C4-2B (cell line): ENCODE measurements around the gene PRSS53.

Experiments
- CTCF ChIP-seq: fragments of 450-650 bp; conservative IDR thresholded peaks from 2 replicates; pipeline ENCODE4 v1.5.1; 2017; ENCODE audit warnings: mild to moderate bottlenecking
- ZFX ChIP-seq: fragments of 450-650 bp; IDR thresholded peaks from 2 replicates; pipeline ENCODE4 v1.6.1; 2017

- TF ChIP-seq CTCF (no peak), ZFX (no peak)
Observed at GRCh38 chr16:31087971-31088370, 772 bp downstream of the PRSS53 start.
